ENCODE results near the gene PCNX4.

The PCNX4 gene

GRCh38 chr14:60210703-60211102, 119.0 kb downstream of the PCNX4 start:
- no peak for DNase-seq

GRCh38 chr14:60211153-60211552, 119.4 kb downstream of the PCNX4 start:
- no peak for DNase-seq

- DNase-seq, result no peak
These were observed 121.0 kb downstream of the PCNX4 start for GRCh38 chr14:60212503-60213371.

GRCh38 chr14:60214003-60214402, 122.3 kb downstream of the PCNX4 start:
- no peak for DNase-seq

GRCh38 chr14:60214415-60215126, 122.8 kb downstream of the PCNX4 start:
- no peak for DNase-seq

GRCh38 chr14:60215127-60215444, 123.4 kb downstream of the PCNX4 start:
- no peak for DNase-seq

GRCh38 chr14:60215520-60216420, 124.0 kb downstream of the PCNX4 start:
- DNase-seq, result no peak

GRCh38 chr14:60217713-60218112, 126.0 kb downstream of the PCNX4 start:
- no peak for DNase-seq
